ENCODE data around the gene DSC3.

DNA sequence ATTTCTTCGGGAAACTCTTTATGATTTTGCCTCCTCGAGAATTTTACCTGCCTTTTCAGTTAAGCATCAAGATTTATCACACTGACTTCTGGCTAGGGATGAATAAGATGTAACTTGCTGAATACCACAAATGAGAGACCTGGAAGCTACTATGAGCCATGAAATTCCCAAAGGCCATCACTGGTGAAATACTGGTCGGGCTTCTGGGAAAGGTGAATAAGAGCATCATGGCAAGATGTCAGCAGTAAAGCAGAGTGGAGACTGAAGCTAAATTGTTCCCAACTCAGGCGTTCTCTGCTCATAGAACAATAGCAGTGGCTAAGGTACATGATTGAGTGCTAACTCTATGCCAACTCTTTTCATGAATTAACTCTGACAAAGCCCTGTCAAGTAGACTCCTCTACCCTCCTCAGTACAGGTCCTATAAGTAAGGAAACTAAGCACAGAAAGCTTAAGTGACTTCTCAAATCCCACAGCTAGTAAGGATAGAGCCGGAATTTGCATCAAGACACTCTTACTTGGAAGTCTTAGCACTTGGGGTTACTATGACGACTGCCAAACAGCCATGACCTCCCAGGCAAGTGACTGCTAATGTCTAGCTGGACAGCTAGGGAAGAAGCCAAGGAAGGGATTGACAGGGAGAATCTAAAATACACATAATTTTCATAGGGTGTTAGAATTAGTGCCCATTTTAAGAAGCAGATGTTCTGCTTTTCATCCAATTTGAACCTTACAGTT is 22.7 kb upstream of the DSC3 start:
- TF ChIP-seq, protein P1, sequence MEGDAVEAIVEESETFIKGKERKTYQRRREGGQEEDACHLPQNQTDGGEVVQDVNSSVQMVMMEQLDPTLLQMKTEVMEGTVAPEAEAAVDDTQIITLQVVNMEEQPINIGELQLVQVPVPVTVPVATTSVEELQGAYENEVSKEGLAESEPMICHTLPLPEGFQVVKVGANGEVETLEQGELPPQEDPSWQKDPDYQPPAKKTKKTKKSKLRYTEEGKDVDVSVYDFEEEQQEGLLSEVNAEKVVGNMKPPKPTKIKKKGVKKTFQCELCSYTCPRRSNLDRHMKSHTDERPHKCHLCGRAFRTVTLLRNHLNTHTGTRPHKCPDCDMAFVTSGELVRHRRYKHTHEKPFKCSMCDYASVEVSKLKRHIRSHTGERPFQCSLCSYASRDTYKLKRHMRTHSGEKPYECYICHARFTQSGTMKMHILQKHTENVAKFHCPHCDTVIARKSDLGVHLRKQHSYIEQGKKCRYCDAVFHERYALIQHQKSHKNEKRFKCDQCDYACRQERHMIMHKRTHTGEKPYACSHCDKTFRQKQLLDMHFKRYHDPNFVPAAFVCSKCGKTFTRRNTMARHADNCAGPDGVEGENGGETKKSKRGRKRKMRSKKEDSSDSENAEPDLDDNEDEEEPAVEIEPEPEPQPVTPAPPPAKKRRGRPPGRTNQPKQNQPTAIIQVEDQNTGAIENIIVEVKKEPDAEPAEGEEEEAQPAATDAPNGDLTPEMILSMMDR (IDR thresholded peaks at IDR 0.05; ENCODE audit: low read depth, low read length, missing input control), result no peak
- TF ChIP-seq YY1 (IDR thresholded peaks at IDR 0.05), result no peak
- TF ChIP-seq RAD21 (IDR thresholded peaks at IDR 0.05), result no peak

All from liver (tissue), 3 donors.